Ishikawa (cell line): ENCODE measurements around the gene PRPH2.

Source experiments
- CEBPB ChIP-seq: IDR thresholded peaks from 2 replicates; pipeline ENCODE4 v1.6.1; 2012
- CREB1 ChIP-seq: IDR thresholded peaks from 2 replicates; pipeline ENCODE4 v1.6.1; 2012; ENCODE audit warnings: low read depth
- EGR1 ChIP-seq: IDR thresholded peaks from 2 replicates; pipeline ENCODE4 v1.6.1; 2012
- EP300 ChIP-seq: IDR thresholded peaks from 2 replicates; pipeline ENCODE4 v1.6.1; 2012; ENCODE audit warnings: borderline replicate concordance
- FOXM1 ChIP-seq: IDR thresholded peaks from 2 replicates; pipeline ENCODE4 v1.6.1; 2012; ENCODE audit warnings: low read depth, borderline replicate concordance
- NFIC ChIP-seq: IDR thresholded peaks from 2 replicates; pipeline ENCODE4 v1.6.1; 2012
- RAD21 ChIP-seq: IDR thresholded peaks from 2 replicates; pipeline ENCODE4 v1.6.1; 2012; ENCODE audit warnings: low read depth
- TAF1 ChIP-seq: IDR thresholded peaks from 2 replicates; pipeline ENCODE4 v1.6.1; 2012; ENCODE audit warnings: low read depth, mild to moderate bottlenecking
- TCF12 ChIP-seq: IDR thresholded peaks from 2 replicates; pipeline ENCODE4 v1.6.1; 2012; ENCODE audit warnings: low read depth
- TEAD4 ChIP-seq: IDR thresholded peaks from 2 replicates; pipeline ENCODE4 v1.6.1; 2012
- YY1 ChIP-seq: IDR thresholded peaks from 2 replicates; pipeline ENCODE4 v1.6.1; 2012; ENCODE audit warnings: low read depth
- ZBTB7A ChIP-seq: IDR thresholded peaks from 2 replicates; pipeline ENCODE4 v1.6.1; 2012; ENCODE audit warnings: low read depth
- TF ChIP-seq, protein P1 (sequence below): IDR thresholded peaks from 2 replicates; pipeline ENCODE4 v1.6.1; 2012
- TF ChIP-seq, protein P2 (sequence below): IDR thresholded peaks from 2 replicates; pipeline ENCODE4 v1.6.1; 2012
- TF ChIP-seq, protein P3 (sequence below): IDR thresholded peaks from 2 replicates; pipeline ENCODE4 v1.6.1; 2012; ENCODE audit warnings: low read depth, mild to moderate bottlenecking

The PRPH2 gene

DNA sequence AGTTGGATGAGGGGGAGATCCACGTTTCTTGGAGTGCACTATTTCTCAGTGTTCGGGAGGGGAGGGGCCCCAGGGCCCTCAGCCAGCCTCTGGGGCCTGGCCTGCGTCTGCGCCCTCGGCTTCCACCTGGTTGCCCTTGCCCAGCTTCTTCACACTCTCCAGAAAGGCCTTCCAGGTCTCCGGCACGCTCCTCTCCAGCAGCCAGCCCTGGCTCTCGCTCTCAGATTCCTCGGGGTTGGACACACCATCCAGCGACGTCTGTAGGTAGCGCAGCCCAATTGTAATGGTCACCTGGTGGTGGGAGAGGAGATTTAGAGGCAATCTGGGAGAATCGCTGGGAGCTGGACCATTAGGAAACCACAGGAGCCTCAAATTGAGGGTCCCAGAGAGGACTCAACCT lies 24.2 kb downstream of the PRPH2 start:
- TF ChIP-seq EP300: no peak
- TF ChIP-seq CREB1: no peak
- TF ChIP-seq, protein P1, sequence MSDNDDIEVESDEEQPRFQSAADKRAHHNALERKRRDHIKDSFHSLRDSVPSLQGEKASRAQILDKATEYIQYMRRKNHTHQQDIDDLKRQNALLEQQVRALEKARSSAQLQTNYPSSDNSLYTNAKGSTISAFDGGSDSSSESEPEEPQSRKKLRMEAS: no peak
- TF ChIP-seq FOXM1: no peak
- no peak for TF ChIP-seq TCF12
- no peak for TF ChIP-seq NFIC
- no peak for TF ChIP-seq CEBPB
- no peak for TF ChIP-seq TAF1
- TF ChIP-seq, protein P2, sequence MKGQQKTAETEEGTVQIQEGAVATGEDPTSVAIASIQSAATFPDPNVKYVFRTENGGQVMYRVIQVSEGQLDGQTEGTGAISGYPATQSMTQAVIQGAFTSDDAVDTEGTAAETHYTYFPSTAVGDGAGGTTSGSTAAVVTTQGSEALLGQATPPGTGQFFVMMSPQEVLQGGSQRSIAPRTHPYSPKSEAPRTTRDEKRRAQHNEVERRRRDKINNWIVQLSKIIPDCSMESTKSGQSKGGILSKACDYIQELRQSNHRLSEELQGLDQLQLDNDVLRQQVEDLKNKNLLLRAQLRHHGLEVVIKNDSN: no peak
- TF ChIP-seq TEAD4: no peak
- TF ChIP-seq RAD21: no peak
- TF ChIP-seq, protein P3, sequence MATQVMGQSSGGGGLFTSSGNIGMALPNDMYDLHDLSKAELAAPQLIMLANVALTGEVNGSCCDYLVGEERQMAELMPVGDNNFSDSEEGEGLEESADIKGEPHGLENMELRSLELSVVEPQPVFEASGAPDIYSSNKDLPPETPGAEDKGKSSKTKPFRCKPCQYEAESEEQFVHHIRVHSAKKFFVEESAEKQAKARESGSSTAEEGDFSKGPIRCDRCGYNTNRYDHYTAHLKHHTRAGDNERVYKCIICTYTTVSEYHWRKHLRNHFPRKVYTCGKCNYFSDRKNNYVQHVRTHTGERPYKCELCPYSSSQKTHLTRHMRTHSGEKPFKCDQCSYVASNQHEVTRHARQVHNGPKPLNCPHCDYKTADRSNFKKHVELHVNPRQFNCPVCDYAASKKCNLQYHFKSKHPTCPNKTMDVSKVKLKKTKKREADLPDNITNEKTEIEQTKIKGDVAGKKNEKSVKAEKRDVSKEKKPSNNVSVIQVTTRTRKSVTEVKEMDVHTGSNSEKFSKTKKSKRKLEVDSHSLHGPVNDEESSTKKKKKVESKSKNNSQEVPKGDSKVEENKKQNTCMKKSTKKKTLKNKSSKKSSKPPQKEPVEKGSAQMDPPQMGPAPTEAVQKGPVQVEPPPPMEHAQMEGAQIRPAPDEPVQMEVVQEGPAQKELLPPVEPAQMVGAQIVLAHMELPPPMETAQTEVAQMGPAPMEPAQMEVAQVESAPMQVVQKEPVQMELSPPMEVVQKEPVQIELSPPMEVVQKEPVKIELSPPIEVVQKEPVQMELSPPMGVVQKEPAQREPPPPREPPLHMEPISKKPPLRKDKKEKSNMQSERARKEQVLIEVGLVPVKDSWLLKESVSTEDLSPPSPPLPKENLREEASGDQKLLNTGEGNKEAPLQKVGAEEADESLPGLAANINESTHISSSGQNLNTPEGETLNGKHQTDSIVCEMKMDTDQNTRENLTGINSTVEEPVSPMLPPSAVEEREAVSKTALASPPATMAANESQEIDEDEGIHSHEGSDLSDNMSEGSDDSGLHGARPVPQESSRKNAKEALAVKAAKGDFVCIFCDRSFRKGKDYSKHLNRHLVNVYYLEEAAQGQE: no peak
- TF ChIP-seq ZBTB7A: no peak
- no peak for TF ChIP-seq EGR1
- no peak for TF ChIP-seq YY1

DNA sequence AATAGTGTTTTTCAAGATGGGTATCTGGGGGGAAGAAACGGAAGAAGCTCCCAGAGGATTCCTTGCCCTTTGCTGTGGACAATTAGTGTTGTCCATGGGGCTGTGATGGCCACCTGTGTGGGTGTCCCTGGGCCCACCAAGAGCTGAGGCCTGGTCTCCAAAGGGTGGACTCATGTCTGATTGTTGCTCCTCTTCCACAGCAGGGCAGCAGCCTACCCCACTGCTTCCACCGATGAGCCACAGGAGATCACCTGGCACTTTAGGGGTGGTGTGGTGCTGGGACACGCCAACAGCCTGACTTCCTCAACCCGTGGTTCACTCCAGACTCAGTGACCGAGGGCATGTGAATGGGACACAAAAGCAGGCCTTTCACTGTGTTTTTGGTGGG lies 25.1 kb downstream of the PRPH2 start:
- TF ChIP-seq YY1 (no peak), FOXM1 (no peak), TAF1 (no peak), CREB1 (no peak), ZBTB7A (no peak), NFIC (no peak), EP300 (no peak), TCF12 (no peak), CEBPB (no peak), TEAD4 (no peak)
- TF ChIP-seq, protein P3: no peak
- TF ChIP-seq, protein P1: no peak
- TF ChIP-seq, protein P2: no peak

DNA sequence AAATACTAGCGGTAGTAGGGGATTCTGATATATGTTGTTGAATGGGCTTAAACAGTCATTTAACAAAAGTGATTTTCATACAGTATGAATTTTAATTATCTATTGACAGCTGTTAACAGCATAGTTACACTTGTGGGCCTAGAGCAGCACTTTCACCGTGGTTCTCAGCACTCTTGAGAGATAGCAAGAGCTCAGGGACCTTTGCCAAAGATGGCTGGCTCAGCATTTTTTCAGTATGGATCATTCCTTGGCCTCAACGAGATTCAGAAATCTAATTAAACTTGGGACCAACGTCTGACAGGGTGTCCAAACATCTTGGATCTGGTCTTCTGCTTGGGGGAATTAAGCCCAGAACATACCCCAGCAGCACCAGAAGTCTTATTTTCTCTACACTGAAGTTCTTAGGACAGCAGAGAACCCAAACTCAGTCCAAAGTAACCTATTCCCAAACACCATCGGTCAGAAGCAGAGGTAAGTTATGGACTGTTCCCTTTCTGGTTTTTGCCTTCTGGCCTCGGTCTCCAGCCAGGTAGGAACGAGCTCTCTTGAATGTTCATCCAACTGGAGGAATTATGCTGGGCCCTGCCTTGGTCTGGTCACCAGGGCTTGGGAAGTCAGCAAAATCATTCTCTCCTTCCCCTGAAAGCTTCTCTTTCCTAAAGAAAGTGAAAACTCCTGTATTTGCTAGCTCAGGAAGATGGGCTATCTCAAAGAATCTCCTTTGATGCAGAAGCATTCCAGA lies 25.7 kb downstream of the PRPH2 start:
- TF ChIP-seq, protein P1: no peak
- TF ChIP-seq RAD21 (no peak), EP300 (no peak), EGR1 (no peak), YY1 (no peak), CREB1 (no peak), CEBPB (no peak), TAF1 (no peak), FOXM1 (no peak), NFIC (no peak), TEAD4 (no peak)
- TF ChIP-seq, protein P3: no peak
- TF ChIP-seq, protein P2: no peak
